NCI-H345 treated with DMSO at 0.1 percent for 48 hours (cell line): Measurements from ENCODE around the gene TMEM145.

Experiments
- DNase-seq: peaks from one replicate; lab custom pipeline; 2025; ENCODE audit not compliant: unreplicated experiment; lab: John Stamatoyannopoulos, UW

Gene TMEM145

GRCh38 chr19:42288881-42289555, 24.1 kb upstream of the TMEM145 start:
- no peak for DNase-seq

- DNase-seq = no peak
Measured at GRCh38 chr19:42289556-42290041, 23.5 kb upstream of the TMEM145 start.

- no peak for DNase-seq
Measured at GRCh38 chr19:42290136-42290522, 23.0 kb upstream of the TMEM145 start.

- DNase-seq = no peak
Measured at GRCh38 chr19:42290523-42291434, 22.3 kb upstream of the TMEM145 start.

- no peak for DNase-seq
Measured at GRCh38 chr19:42291435-42291810, 21.7 kb upstream of the TMEM145 start.

- no peak for DNase-seq
Measured at GRCh38 chr19:42292042-42292960, 20.8 kb upstream of the TMEM145 start.

GRCh38 chr19:42292963-42293362, 20.1 kb upstream of the TMEM145 start:
- no peak for DNase-seq

- DNase-seq = no peak
Measured at GRCh38 chr19:42293540-42293939, 19.6 kb upstream of the TMEM145 start.

- DNase-seq = no peak
Measured at GRCh38 chr19:42293948-42294347, 19.2 kb upstream of the TMEM145 start.

GRCh38 chr19:42294471-42295137, 18.5 kb upstream of the TMEM145 start:
- DNase-seq = no peak

GRCh38 chr19:42295342-42295741, 17.8 kb upstream of the TMEM145 start:
- DNase-seq = no peak

- peak; percentile 21 for DNase-seq
Measured at GRCh38 chr19:42295831-42296525, 17.1 kb upstream of the TMEM145 start.

GRCh38 chr19:42297039-42297438, 16.1 kb upstream of the TMEM145 start:
- no peak for DNase-seq

- no peak for DNase-seq
Measured at GRCh38 chr19:42301646-42302203, 11.4 kb upstream of the TMEM145 start, which contains the start of gene PRR19. Gene PRR19 (plus strand): TSS chr19:42302132. CDS start chr19:42309585, 7,453 bp downstream.

- DNase-seq = no peak
Measured at GRCh38 chr19:42303101-42303464, 10.0 kb upstream of the TMEM145 start.

GRCh38 chr19:42303876-42304275, 9.2 kb upstream of the TMEM145 start:
- DNase-seq = no peak

- no peak for DNase-seq
Measured at GRCh38 chr19:42306646-42307045, 6.5 kb upstream of the TMEM145 start.

GRCh38 chr19:42309686-42310085, 3.4 kb upstream of the TMEM145 start:
- no peak for DNase-seq

- no peak for DNase-seq
Measured at GRCh38 chr19:42311657-42312056, 1.5 kb upstream of the TMEM145 start.

GRCh38 chr19:42312370-42312769, 739 bp upstream of the TMEM145 start:
- no peak for DNase-seq
